ENCODE data around the gene HOXD12. TPM values are rescaled to one million over a fixed set of nuclear protein-coding genes. Genes with fewer than 3 reads are reported as not detected.

Gene HOXD12
- total RNA-seq, 4 donors from 2014 or later = 0.27 TPM; not detected in 3

- intact Hi-C loops (cut with DNase I; ENCODE audit: low total_unique reads) = no loop called here
- WGBS, 2 donors = 29 to 30% methylated on average over 5 of the region's 5 CpGs
Observed at GRCh38 chr2:176095421-176095820, 4.2 kb upstream of the HOXD12 start.

GRCh38 chr2:176096243-176096985 lies 3.2 kb upstream of the HOXD12 start:
- TF ChIP-seq POLR2A (IDR thresholded peaks at IDR 0.05) (no peak), CTCF (IDR thresholded peaks at IDR 0.05) (no peak)
- intact Hi-C loops (cut with DNase I; ENCODE audit: low total_unique reads) = no loop called here
- DNase-seq (ENCODE audit: low spot score in 2 of 2) = peak in 1 of 2 donors; percentile 54
- WGBS, 2 donors = 13 to 20% methylated on average over 16 of the region's 16 CpGs
- H3K4me3 ChIP-seq (ENCODE audit: low read depth, poor library complexity, severe bottlenecking) = no peak overlapping the region

More at GRCh38 chr2:176095421-176095820, 4.2 kb upstream of the HOXD12 start:
- H3K4me3 ChIP-seq (ENCODE audit: low read depth, poor library complexity, severe bottlenecking) = no peak overlapping the region
- DNase-seq (ENCODE audit: low spot score in 2 of 2) = no peak
- TF ChIP-seq CTCF (IDR thresholded peaks at IDR 0.05) (no peak), POLR2A (IDR thresholded peaks at IDR 0.05) (no peak)

GRCh38 chr2:176096986-176097819 lies 2.4 kb upstream of the HOXD12 start:
- whole genome bisulfite sequencing, 2 donors = 2 to 4% methylated on average over 44 to 45 of the region's 45 CpGs
- TF ChIP-seq CTCF (IDR thresholded peaks at IDR 0.05) (peak in 1 of 3 donors; percentile 37), POLR2A (IDR thresholded peaks at IDR 0.05) (no peak)
- no peak overlapping the region for H3K4me3 ChIP-seq (ENCODE audit: low read depth, poor library complexity, severe bottlenecking)
- intact Hi-C loops (cut with DNase I; ENCODE audit: low total_unique reads) = no loop called here
- peak; percentile 52 to 92 for DNase-seq (ENCODE audit: low spot score in 2 of 2)

GRCh38 chr2:176097820-176098365 lies 1.7 kb upstream of the HOXD12 start:
- intact Hi-C loops (cut with DNase I; ENCODE audit: low total_unique reads) = no loop called here
- no peak overlapping the region for H3K4me3 ChIP-seq (ENCODE audit: low read depth, poor library complexity, severe bottlenecking)
- WGBS, 2 donors = 2 to 3% methylated on average over 18 of the region's 18 CpGs
- TF ChIP-seq CTCF (IDR thresholded peaks at IDR 0.05) = no peak
- TF ChIP-seq POLR2A (IDR thresholded peaks at IDR 0.05) = no peak
- peak in 1 of 2 donors; percentile 56 for DNase-seq (ENCODE audit: low spot score in 2 of 2)

GRCh38 chr2:176098366-176099158 lies 1.0 kb upstream of the HOXD12 start:
- intact Hi-C loops (cut with DNase I; ENCODE audit: low total_unique reads) = no loop called here
- 8 to 12% methylated on average over 24 to 34 of the region's 35 CpGs for WGBS, 2 donors

More at GRCh38 chr2:176098366-176099158, 1.0 kb upstream of the HOXD12 start:
- DNase-seq (ENCODE audit: low spot score in 2 of 2) = peak in 1 of 2 donors; percentile 83
- TF ChIP-seq CTCF (IDR thresholded peaks at IDR 0.05) (no peak), POLR2A (IDR thresholded peaks at IDR 0.05) (no peak)
- no peak overlapping the region for H3K4me3 ChIP-seq (ENCODE audit: low read depth, poor library complexity, severe bottlenecking)

All from lower leg skin (tissue), 4 donors.